A549 (cell line): ENCODE results near the gene SUMF1.

Source experiments
- CEBPB ChIP-seq, 2 experiments: fragments of >200 bp in 1 of 2; sonication (Bioruptor Twin) in 1 of 2; formaldehyde crosslinking in 1 of 2; IDR thresholded peaks; 2 replicates each; pipeline ENCODE4 v1.6.1; 2012 to 2016
- USF2 ChIP-seq: fragments of 450-650 bp; IDR thresholded peaks from 2 replicates; pipeline ENCODE4 v1.6.1; 2014; ENCODE audit warnings: antibody characterized with exemption
- TF ChIP-seq, protein P1 (sequence below): fragments of >200 bp; sonication (Bioruptor Twin); formaldehyde crosslinking; IDR thresholded peaks from 3 replicates; pipeline ENCODE4 v1.5.1; 2016

- TF ChIP-seq, protein P1, sequence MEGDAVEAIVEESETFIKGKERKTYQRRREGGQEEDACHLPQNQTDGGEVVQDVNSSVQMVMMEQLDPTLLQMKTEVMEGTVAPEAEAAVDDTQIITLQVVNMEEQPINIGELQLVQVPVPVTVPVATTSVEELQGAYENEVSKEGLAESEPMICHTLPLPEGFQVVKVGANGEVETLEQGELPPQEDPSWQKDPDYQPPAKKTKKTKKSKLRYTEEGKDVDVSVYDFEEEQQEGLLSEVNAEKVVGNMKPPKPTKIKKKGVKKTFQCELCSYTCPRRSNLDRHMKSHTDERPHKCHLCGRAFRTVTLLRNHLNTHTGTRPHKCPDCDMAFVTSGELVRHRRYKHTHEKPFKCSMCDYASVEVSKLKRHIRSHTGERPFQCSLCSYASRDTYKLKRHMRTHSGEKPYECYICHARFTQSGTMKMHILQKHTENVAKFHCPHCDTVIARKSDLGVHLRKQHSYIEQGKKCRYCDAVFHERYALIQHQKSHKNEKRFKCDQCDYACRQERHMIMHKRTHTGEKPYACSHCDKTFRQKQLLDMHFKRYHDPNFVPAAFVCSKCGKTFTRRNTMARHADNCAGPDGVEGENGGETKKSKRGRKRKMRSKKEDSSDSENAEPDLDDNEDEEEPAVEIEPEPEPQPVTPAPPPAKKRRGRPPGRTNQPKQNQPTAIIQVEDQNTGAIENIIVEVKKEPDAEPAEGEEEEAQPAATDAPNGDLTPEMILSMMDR, result no peak
- TF ChIP-seq USF2 (no peak), CEBPB (IDR thresholded peaks at IDR 0.05) (no peak)
Measured at GRCh38 chr3:4351872-4352271, 115.2 kb downstream of the SUMF1 start.
